ENCODE results near the gene C16orf90.
A peak's percentile ranks its signal among the peaks of the same experiment; 100 is the strongest.
"Not testable (repeated sequence)": the region's sequence is repeated elsewhere in the genome, so short reads cannot be mapped to it uniquely, and the experiment has no call there.

The C16orf90 gene

DNA sequence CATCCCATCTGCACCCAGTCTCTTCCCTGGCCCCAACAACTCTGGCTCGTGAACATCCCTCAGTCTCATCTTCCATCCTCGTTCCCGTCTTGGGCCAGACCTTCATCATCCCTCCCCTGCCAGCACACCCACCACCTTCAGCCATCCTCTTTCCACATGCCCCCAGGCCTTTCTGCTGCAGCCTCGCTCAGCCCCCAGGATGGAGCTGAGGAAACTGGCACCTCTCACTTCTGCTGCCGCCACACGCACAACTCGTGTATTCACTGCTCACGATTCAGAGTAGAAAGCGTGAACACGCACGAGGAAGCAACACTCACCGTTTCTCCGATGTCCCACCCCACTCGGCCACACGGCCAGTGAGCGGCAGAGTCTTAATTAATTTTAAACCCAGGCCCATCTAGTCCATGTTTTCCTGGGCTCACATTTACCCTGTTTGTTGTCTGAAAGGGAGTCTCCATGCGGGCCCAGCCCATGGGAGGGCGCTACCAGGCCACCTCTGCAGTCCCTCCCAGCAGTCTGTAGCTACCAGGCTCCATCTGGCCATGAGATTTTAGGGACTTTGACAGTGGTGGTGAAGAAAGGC lies 12.5 kb downstream of the C16orf90 start:
- no peak for DNase-seq

DNA sequence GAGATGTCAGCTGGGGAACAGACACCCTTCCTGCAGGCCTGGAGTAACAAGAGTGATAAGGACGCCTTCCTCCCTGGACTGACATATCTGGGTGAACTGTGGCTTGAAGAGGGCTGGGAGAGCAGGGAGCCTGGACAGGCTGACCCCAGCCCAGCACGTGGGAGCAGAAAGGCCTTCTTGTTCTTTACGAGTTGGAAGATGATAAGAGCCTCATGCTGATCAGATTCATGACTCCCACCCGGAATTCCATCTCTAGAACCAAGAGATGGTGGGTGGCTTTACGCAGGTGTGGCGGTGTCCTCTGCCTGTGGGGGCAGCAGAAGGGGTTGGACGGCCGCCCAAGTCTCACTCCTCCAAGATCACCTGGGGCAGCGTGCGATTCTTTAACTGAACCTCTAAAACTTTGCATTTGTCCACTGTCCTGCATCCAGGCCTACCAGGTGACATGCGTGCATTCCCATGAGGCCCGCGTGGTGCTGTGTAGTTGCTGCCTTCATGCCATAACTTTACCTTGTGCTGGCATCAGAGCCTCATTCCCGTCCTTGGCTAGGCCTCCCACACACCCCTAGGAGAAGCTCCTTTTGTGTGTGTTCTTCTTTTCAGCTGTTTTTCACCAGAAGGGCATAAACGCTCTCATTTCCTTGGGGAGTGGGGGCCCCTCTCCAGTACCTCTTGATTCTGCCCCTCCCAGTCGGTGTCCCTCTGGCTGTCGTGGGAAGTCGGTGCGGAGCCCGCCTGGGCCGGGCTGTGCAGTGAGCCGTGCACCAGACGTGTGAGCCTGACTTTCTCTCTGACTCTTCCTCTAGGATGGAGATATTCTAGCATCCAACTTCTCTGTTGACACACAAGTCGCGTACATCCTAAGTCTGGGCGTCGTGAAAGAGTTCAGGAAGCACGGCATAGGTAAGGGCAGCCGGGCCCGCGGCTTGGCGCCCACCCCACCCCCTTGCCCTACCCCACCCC lies 13.3 kb downstream of the C16orf90 start:
- DNase-seq, result no peak

DNA sequence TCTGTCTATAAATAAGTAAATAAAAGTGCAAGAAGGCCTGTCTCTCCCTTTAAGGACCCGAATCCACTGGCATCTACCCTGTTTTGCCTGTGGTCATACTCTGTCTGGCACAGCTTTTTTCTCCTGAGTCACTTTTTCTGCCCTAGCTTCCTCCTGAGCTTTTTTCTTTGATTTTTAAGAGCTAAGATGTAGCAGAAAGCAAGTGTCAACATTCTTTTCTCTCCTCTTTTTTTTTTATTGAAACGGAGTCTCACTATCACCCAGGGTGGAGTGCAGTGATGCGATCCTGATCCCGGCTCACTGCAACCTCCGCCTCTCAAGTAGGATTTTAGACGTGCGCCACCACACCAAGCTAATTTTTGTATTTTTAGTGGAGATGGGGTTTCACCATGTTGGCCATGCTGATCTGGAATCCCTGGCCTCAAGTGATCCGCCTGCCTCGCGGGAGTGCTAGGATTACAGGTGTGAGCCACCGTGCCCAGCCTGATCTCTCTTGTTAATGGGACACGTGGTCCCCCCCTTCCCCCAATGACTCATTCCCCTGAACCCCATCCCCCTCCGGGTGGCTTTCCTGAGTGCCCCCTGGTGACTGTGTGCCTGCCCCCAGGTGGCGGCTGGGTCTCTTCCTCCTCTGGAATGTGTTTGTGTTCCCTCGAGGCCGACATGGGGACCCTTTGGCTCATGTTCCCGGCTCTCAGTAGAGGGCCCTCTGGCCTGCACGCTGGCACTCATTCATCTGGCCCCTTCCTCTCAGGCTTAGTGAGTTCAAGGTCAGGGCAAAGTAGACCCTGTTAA lies 14.2 kb downstream of the C16orf90 start:
- no peak for DNase-seq

DNA sequence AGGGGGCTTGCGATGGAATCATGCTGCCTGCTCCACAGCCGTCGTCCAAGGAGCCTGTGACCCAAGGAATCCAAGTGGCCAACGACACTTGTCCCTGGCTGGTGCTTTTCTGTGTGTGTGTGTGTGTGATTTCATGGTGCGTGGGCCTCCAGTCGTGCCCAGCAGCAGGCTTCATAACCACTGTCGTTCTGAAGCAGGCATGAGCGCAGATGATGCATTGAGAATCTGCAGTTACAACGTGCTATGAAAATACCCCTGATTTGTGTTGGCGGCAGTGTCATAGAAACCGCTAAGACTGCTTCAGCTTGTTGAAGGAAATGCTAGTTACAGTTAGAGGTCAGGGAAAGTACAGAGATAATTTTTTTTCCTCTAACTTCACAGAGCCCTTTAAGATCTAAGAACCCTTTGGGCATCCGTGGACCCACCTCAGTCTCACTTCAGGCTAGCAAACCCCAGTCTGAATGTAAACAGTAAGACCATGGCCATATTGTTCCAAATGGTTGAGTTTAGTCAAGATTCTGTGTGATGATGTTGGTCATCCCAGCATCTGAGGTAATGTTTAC lies 15.6 kb downstream of the C16orf90 start:
- DNase-seq, result no peak

DNA sequence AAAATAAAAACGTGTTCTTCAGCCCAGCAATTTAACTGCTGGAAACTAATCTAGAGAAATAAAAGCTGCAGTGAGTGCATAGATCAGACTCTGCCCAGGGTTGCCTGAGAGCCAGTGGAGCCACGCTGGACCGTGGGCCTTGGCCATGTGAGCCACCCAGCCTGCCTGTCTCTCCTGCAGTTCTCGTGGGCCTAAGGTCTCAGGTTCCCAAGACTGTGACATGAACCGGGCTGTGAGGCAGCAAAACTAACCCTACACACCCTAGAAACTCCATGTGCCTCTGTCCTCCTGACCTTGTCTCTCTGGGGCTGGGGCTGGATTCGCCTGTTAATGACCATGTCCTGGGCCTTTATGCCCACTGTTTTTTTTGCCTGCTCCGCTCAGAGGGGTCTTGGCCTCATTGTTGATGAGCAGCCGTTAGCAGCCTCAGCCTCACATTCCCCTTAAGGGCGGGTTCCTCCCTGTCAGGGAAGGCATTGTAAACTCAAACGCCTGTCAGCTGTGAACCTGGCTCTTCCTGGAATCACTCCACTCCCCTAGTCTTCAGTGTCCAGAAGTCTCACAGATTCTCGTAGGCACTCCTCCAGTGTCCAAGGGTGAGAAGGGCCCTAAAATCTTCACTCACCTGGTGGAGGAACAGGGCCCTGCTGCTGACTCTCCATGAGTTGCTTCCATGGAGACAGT lies 16.9 kb downstream of the C16orf90 start:
- DNase-seq, result no peak

DNA sequence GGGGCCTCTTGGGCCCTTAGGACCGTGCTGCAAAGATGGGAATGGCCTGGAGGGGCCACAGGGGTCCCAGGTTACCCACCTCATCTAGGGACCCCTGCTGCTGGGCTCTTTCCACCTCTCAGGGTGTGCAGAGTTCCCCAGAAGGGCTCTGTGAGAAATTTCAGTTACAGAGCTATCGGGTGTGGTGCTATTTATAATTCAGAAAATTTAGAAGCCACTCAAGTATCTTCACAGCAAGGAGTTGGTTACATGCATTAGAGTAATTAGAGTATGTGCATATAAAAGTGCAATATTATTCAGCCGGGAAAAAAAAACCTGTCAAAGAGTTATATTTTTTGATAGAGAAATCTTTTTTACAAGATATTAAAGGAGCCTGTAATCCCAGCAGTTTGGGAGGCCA lies 18.9 kb downstream of the C16orf90 start:
- no peak for DNase-seq

DNA sequence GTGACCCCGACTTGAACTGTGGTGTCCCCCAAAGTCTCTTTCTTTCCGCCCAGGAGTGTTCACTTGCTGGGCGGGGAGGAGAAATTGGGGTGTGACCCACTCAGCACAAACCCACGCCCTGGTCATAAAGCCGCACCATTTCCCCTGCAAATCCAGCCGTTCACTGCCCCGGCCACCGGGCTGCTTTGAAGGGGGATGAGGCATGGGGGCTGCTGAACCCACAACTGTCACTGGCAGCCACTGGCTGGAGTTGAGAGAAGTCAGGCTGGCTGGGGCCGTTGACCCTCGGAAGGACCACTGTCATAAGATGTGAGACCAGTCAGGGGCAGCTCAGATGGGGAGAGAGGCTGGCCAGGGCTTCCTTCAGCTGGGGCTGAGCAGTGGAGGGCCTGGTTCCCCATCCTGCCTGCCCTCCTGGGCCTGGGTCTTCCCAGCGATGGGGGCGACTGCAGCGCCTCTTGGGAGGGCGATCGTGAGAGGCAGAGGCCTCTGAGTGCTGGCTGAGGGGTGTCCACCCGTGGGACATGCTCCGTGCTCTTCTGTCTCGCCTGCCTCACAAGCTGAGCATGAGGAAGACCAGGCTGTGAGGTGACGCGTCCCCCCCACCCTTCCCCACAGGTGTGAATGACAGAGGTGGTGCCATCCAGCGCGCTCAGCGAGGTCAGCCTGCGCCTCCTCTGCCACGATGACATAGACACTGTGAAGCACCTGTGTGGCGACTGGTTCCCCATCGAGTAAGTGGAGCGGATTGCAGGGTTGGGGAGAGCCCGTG lies 19.5 kb downstream of the C16orf90 start:
- DNase-seq, result no peak

DNA sequence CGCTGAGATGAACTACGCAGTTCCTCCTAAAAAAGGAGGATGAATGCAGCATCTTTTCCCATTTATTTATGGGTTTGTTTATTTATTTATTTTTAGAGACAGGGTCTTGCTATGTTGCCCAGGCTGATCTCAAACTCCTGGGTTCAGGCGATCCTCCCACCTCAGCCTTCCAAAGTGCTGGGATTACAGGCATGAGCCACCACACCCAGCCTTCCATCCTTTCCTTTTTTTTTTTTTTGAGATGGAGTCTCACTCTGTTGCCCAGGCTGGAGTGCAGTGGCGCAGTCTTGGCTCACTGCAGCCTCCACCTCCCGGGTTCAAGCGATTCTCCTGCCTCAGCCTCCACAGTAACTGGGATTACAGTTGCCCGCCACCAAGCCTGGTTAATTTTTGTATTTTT lies 20.4 kb downstream of the C16orf90 start:
- not testable (repeated sequence) for DNase-seq

DNA sequence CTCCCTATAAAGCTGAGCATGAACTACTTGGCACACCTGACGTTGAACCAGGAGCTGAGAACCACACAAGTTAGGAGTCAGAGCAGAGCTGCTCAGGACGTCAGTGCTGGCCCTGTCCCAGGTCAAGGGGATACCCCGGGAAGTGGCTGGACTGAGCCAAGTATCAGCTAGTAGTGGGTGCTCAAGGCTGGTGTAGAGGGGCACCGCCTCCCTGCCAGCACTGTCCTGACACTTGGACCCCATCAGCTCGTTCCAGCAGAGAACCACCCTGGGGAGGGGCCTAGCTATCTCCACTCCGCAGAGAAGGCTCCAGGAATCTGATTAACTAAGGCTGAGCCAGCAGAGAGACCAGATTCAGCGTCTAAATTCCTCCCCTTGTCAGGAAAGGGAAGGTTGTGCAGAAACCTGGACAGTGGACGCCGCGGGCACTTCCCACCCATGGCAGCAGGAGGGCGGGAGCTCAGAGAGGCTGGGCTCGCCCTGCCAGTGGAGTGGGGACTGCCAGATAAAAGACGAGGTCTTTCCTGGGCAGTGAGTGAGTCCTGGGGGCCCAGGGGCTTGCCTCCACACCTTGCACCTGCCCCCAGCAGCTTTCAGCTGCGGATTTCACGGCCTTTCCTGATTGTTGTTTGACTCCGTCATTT lies 21.0 kb downstream of the C16orf90 start:
- DNase-seq, result no peak

DNA sequence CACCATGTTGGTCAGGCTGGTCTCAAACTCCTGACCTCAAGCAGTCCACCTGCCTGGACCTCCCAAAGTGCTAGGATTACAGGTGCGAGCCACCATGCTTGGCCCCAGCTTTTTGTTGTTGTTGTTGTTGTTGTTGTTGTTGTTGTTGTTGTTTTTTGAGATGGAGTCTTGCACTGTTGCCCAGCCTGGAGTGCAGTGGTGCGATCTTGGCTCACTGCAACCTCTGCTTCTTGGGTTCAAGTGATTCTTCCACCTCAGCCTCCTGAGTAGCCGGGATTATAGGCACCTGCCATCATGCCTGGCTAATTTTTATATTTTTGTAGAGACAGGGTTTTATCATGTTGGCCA lies 21.7 kb downstream of the C16orf90 start:
- not testable (repeated sequence) for DNase-seq

DNA sequence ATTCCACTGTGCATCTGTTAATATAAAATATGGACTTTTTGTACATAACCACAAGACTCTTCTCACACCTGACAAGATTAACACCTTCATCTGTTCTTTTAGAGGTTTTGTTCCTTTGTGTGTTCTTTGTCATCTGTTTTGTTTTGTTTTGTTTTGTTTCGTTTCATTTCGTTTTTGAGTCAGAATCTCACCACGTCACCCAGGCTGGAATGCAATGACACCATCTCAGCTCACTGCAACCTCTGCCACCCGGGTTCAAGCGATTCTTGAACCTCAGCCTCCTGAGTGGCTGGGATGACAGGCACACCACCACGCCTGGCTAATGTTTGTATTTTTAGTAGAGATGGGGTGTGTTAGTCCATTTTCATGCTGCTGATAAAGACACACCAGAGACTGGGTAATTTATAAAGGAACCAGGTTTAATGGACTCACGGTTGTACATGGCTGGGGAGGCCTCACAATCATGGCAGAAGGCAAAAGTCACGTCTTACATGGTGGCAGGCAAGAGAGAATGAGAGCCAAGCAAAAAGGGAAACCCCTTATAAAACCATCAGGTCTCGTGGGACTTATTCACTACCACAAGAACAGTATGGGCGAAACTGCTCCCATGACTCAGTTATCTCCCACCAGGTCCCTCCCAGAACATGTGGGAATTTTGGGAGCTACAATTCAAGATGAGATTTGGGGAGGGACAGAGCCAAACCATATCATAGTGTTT lies 22.3 kb downstream of the C16orf90 start:
- DNase-seq, result no peak

DNA sequence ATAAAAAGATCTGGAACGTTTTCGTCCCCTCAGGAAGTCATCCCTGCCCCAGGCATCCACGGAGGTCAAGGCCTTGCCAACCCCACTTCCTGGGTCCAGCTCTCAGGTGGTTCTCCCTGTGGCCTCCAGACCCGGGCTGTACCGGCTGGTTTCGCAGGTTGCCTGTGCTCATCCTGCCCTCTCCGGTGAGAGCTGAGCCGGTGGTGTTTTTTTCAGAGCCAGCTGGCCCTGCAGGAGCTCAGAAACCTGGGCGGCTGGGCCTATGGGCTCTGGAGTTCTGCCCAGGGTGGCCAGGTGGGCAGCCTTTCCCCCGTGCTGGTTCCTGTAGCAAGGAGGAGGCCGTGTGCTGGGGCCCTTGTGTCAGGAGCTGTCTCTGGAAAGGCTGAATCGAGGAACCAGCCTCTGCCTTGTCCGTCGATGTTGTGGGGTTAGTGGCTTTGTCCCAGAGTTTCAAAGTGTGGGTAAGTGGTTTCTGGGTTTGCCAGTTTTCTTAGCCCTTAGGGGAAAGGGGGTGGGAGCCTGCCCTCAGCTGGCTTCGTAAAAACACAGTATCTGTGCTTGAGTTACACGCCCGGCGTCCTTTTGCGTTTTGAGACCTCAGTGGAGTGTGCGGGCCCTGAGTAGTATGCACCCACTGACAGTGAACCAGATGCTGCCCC lies 23.6 kb downstream of the C16orf90 start:
- DNase-seq, result no peak

DNA sequence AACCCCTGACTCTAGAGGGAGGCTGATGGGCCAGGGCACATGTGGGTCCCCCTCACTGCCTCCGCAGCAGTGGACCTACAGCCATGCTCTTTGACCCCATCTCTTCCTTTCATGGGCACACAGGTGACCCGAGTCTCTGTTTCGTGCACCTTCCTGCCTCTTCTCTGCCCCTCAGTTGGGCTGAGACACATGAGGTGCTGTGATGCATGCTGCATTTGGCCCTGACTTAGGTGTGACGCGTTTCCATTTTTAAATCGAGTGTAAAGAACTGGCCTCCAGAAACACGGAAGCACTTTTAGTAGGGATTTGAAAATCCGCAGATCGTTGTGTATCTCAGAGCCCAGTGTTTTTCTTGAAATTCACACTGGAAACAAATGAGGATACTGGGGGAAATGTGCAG lies 24.6 kb downstream of the C16orf90 start:
- DNase-seq, result no peak

DNA sequence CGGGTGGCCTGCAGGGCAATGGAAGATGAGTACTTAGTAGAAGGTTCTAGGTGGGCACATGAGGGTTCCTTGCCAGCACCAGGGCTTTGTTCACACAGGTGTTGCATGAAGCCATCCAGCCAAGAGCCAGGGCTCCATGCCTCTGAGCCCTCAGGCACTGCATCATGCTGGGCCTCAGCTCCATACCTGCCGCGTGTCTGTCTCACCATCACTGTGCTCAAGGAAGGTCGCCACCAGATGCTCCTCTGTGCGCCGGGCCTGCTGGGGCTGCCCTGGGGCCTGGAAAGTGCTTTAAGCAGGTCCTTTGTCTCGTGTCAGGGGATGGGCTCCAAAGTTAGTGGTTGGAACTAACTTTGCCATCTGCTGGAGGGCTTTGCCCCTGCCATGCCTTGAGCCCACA lies 25.6 kb downstream of the C16orf90 start:
- DNase-seq, result no peak

DNA sequence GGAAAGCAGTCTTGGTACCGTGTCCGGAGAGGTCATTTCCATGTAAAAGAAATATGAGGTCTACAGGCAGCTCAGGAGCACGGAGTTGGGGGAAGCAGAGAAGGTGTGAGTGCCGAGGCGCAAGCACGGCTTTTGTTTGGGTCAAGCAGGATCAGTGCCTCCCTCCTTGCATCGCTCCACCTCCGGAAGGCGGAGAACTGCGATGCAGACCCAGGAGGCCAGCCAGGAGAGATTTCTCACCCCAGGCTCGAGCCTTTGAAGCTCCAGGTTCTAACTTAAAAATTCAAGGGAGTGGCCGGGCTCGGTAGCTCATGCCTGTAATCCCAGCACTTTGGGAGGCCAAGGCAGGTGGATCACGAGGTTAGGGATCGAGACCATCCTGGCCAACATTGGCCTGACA lies 26.8 kb downstream of the C16orf90 start:
- no peak for DNase-seq

DNA sequence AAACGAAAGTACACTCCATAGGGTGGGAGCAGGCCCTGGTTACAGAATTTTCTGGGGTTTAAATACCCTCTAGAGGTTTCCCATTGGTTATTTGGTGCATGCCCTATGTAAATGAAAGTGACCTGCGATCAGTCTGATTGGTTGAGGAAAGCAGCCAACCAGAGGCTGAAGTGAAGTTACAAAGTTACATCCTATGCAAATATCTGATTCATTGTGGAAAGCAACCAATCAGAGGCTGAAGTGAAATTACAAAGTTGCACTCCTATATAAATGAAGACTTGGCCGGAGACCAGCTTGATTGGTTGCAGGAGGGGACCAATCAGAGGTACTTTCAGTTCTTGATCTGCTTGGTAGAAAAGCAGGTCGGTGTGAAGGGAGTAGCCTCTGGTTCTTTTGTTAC lies 27.4 kb downstream of the C16orf90 start:
- peak; percentile 94 for DNase-seq

DNA sequence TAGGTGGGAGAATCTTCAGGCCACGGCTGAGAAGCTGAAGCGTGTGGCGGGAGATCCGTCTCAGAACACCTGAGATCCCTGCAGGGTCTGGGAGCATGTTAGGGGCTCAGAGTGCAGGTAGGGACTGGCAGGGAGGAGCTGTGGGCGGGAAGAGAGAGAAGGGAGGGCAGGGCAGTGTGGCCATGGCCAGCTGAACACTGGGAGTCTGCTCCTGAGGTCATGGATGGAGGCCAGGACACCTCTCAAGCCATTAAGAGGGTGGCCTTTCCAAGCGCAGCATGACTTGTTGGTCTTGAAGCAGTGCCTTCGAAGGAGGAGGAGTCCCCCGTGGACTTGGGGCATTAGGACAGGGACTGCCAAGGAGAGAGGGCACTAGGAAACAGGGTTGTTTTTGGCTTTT lies 28.1 kb downstream of the C16orf90 start:
- no peak for DNase-seq

DNA sequence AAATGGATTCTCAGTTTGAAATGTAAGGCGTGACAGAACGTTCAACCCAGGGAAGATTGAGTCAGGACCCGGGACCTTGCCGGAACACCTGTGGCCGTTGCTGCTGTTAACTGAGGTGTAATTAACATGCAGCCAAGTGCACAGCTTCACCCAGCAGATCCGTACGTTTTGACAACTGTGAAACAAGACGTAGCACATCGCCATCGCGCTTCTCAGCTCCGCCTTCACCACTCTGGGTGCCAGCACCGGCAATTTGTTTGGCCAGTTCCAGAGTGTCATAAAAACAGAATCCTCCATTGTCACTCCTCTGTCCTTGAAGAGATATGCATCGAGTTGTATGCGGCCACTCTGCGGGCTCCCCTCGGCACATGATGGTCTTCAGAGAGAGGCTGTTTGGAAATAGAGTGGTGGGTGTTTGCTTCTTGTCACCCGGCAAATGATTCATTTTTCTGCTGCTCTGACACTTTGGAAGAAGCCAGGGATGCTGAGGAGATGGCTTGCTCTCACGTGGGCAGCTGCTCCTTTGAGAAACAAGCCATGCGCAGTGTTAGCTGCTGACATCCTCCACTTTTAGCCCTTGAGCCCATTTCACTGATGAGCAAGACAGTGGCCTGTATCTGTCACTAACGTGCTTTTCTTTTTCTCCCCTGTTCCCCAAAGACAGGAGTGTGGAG lies 29.2 kb downstream of the C16orf90 start:
- no peak for DNase-seq

DNA sequence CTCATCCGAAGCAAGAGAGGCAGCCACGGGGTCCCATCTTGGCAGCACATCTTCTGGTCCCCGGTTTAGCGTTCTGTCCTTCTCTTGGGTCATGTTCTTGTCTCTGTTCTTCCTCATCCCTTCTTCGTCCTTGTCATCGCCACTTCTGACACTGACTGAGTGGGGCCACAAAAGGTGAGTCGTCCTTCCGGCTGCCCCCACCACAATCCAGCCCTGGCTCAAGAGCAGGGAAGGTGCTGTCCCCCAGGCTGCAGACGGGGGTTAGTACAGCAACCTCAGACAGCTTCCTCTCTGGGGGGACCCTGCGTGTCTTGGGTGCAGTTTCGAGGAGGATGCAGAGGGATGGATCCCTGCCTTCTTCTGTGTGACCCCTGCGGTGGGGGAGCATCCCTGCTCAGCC lies 30.0 kb downstream of the C16orf90 start:
- no peak for DNase-seq

DNA sequence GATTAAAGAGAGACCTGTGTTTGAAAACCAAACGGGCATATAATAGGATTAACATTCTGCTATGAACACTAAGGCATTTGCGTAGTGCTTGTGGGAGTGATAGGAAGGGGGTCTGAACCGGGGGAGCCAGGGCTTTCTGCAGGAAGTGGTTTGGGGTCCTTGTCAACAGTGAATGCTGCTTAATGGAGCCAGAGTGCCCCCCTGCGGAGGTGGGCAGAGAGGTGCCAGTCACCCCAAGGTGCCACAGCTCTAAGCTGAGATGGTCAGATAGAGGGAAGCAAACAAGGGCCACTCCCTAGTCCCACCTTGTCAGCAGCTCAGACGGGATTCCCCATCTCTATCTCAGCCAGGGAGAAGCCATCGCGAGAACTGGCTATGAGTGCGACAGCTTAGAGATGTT lies 34.1 kb downstream of the C16orf90 start:
- no peak for DNase-seq

Measured in NCI-H226 (cell line).